Activated naive CD4-positive, alpha-beta T cell (primary cell): Measurements from ENCODE around the gene RAD51B.

Experiments
- DNase-seq, 4 experiments: peaks; one replicate each; lab custom pipeline; 2025; lab: John Stamatoyannopoulos, UW

The RAD51B gene

GRCh38 chr14:68526512-68527091 is 707.0 kb downstream of the RAD51B start:
- DNase-seq, result no peak

GRCh38 chr14:68527329-68527851 is 707.8 kb downstream of the RAD51B start:
- no peak for DNase-seq

GRCh38 chr14:68528040-68528687 is 708.6 kb downstream of the RAD51B start:
- no peak for DNase-seq

- no peak for DNase-seq
Observed at GRCh38 chr14:68530443-68530842, 710.9 kb downstream of the RAD51B start.

GRCh38 chr14:68532496-68532895 is 712.9 kb downstream of the RAD51B start:
- DNase-seq, result no peak

GRCh38 chr14:68534276-68534675 is 714.7 kb downstream of the RAD51B start:
- DNase-seq, result no peak

GRCh38 chr14:68535404-68536017 is 715.9 kb downstream of the RAD51B start:
- no peak for DNase-seq

- no peak for DNase-seq
Observed at GRCh38 chr14:68536018-68536410, 716.4 kb downstream of the RAD51B start.

GRCh38 chr14:68538639-68539038 is 719.1 kb downstream of the RAD51B start:
- no peak for DNase-seq

- DNase-seq, result no peak
Observed at GRCh38 chr14:68539241-68539737, 719.7 kb downstream of the RAD51B start.

GRCh38 chr14:68539789-68540188 is 720.2 kb downstream of the RAD51B start:
- DNase-seq, result no peak

GRCh38 chr14:68541178-68541896 is 721.8 kb downstream of the RAD51B start:
- no peak for DNase-seq

- DNase-seq, result no peak
Observed at GRCh38 chr14:68542346-68542745, 722.8 kb downstream of the RAD51B start.

- DNase-seq, result no peak
Observed at GRCh38 chr14:68543516-68543915, 723.9 kb downstream of the RAD51B start.

GRCh38 chr14:68544081-68544892 is 724.7 kb downstream of the RAD51B start:
- no peak for DNase-seq

- no peak for DNase-seq
Observed at GRCh38 chr14:68546839-68547238, 727.3 kb downstream of the RAD51B start.

- no peak for DNase-seq
Observed at GRCh38 chr14:68547305-68548193, 728.0 kb downstream of the RAD51B start.

GRCh38 chr14:68548194-68549076 is 728.9 kb downstream of the RAD51B start:
- no peak for DNase-seq

- DNase-seq, result no peak
Observed at GRCh38 chr14:68550338-68550715, 730.7 kb downstream of the RAD51B start.
